ENCODE results near the gene THOC2. TPM values are rescaled to one million over a fixed set of nuclear protein-coding genes. Genes with fewer than 3 reads are reported as not detected.
"Not testable (repeated sequence)": the region's sequence is repeated elsewhere in the genome, so short reads cannot be mapped to it uniquely, and the experiment has no call there.

THOC2 gene
- total and polyA plus RNA-seq, 10 of the 15 experiments (the other 5 are each of a cell fraction or from before 2014, with no cell fraction given) = 64.8 to 136 (median 75.1) TPM

DNA sequence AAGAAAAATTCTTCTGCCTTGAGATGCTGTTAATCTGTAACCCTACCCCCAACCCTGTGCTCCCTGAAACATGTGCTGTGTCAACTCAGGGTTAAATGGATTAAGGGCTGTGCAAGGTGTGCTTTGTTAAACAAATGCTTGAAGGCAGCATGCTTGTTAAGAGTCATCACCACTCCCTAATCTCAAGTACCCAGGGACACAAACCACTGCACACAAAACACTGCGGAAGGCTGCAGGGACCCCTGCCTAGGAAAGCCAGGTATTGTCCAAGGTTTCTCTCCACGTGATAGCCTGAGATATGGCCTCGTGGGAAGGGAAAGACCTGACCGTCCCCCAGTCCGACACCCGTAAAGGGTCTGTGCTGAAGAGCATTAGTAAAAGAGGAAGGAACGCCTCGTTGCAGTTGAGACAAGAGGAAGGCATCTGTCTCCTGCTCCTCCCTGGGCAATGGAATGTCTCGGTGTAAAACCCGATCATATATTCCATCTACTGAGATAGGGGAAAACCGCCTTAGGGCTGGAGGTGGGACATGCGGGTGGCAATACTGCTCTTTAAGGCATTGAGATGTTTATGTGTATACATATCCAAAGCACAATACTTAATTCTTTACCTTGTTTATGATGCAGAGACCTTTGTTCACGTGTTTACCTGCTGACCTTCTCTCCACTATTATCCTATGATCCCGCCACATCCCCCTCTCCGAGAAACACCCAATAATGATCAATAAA is 53.0 kb downstream of the THOC2 start:
- H3K27ac ChIP-seq (ENCODE audit: control insufficient read depth, insufficient read depth); CTCF ChIA-PET: not testable (repeated sequence)

DNA sequence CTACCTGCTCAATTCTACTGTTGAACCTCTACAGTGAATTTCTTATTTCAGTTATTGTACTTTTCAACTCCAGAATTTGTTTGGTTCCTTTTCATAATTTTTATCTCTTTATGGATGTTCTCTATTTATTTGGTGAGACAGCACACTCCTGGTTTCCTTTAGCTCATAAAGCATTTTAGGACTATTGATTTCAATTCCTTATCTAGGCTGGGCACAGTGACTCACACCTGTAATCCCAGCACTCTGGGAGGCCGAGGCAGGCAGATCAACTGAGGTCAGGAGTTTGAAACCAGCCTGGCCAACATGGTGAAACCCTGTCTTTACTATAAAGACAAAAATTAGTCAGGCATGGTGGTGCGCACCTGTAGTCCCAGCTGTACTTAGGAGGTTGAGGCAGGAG is 57.7 kb downstream of the THOC2 start:
- H3K27ac ChIP-seq (ENCODE audit: control insufficient read depth, insufficient read depth) = no peak overlapping the region
- FAIRE-seq (no peak), DNase-seq (ENCODE audit: low read depth, low spot score) (no peak), ATAC-seq (no peak)
- CTCF ChIA-PET = no interaction called here
- no peak overlapping the region for H3K4me2 ChIP-seq (ENCODE audit: control insufficient read depth, insufficient read depth)
- H3K4me3 ChIP-seq = no peak overlapping the region
- in situ Hi-C loops (cut with MboI) (no loop called here), intact Hi-C loops (cut with micrococcal nuclease; ENCODE audit: unreplicated experiment) (no loop called here)
- no peak overlapping the region for H2AFZ ChIP-seq (ENCODE audit: control insufficient read depth, low read depth, low read length)
- POLR2A ChIA-PET = no interaction called here
- peaks cover 0 to 2% of the 10 kb centered on the region in 2 experiments; a peak in 1 of 4 replicates for H3K36me3 ChIP-seq (ENCODE audit: control insufficient read depth in 2 of 2, insufficient read depth in 2 of 2, low read length in 1 of 2)
- H3K9ac ChIP-seq (ENCODE audit: control insufficient read depth, insufficient read depth, low read length) = no peak overlapping the region
- no peaks in the 10 kb centered on the region for H3K4me1 ChIP-seq (ENCODE audit: control insufficient read depth, insufficient read depth, low read length)
- BruUV-seq (replicated peaks) = no TSS peak
- H4K20me1 ChIP-seq (ENCODE audit: control insufficient read depth, insufficient read depth) = no peaks in the 10 kb centered on the region
- H3K79me2 ChIP-seq (ENCODE audit: control insufficient read depth, insufficient read depth, low read length) = no peaks in the 10 kb centered on the region
- SMC1A ChIA-PET (ENCODE audit: uncharacterized antibody, unreplicated experiment) = no interaction called here
- 70% methylated on average over 2 of the region's 2 CpGs for WGBS (ENCODE audit: insufficient coverage, insufficient replicate concordance, low lambda C conversion rate, missing lambda C conversion rate)
- no peaks in the 10 kb centered on the region for H3K27me3 ChIP-seq (replicated peaks in 1 of 2; ENCODE audit: control insufficient read depth in 2 of 2, insufficient read depth in 2 of 2, low read length in 1 of 2)
- RAD21 ChIA-PET (ENCODE audit: unreplicated experiment) = no interaction called here
- no peaks in the 10 kb centered on the region for H3K9me3 ChIP-seq (replicated peaks; ENCODE audit: control insufficient read depth, insufficient read depth, low read length)
- TF ChIP-seq ZBED1 (IDR thresholded peaks at IDR 0.05; ENCODE audit: borderline replicate concordance) (no peak), RELA (IDR thresholded peaks at IDR 0.05; ENCODE audit: borderline replicate concordance, partially characterized antibody) (no peak)
- TF ChIP-seq, protein P1, sequence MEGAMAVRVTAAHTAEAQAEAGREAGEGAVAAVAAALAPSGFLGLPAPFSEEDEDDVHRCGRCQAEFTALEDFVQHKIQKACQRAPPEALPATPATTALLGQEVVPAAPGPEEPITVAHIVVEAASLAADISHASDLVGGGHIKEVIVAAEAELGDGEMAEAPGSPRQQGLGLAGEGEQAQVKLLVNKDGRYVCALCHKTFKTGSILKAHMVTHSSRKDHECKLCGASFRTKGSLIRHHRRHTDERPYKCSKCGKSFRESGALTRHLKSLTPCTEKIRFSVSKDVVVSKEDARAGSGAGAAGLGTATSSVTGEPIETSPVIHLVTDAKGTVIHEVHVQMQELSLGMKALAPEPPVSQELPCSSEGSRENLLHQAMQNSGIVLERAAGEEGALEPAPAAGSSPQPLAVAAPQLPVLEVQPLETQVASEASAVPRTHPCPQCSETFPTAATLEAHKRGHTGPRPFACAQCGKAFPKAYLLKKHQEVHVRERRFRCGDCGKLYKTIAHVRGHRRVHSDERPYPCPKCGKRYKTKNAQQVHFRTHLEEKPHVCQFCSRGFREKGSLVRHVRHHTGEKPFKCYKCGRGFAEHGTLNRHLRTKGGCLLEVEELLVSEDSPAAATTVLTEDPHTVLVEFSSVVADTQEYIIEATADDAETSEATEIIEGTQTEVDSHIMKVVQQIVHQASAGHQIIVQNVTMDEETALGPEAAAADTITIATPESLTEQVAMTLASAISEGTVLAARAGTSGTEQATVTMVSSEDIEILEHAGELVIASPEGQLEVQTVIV (IDR thresholded peaks at IDR 0.05; ENCODE audit: borderline replicate concordance, partially characterized antibody) = no peak
- TF ChIP-seq, protein P2, sequence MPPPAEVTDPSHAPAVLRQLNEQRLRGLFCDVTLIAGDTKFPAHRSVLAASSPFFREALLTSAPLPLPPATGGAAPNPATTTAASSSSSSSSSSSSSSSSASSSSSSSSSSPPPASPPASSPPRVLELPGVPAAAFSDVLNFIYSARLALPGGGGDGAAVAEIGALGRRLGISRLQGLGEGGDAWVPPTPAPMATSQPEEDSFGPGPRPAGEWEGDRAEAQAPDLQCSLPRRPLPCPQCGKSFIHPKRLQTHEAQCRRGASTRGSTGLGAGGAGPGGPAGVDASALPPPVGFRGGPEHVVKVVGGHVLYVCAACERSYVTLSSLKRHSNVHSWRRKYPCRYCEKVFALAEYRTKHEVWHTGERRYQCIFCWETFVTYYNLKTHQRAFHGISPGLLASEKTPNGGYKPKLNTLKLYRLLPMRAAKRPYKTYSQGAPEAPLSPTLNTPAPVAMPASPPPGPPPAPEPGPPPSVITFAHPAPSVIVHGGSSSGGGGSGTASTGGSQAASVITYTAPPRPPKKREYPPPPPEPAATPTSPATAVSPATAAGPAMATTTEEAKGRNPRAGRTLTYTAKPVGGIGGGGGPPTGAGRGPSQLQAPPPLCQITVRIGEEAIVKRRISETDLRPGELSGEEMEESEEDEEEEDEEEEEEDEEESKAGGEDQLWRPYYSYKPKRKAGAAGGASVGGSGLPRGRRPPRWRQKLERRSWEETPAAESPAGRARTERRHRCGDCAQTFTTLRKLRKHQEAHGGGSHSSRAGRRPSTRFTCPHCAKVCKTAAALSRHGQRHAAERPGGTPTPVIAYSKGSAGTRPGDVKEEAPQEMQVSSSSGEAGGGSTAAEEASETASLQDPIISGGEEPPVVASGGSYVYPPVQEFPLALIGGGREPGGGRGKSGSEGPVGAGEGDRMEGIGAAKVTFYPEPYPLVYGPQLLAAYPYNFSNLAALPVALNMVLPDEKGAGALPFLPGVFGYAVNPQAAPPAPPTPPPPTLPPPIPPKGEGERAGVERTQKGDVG (CRISPR knock-in tag; IDR thresholded peaks at IDR 0.05) = no peak
- TF ChIP-seq, protein P3, sequence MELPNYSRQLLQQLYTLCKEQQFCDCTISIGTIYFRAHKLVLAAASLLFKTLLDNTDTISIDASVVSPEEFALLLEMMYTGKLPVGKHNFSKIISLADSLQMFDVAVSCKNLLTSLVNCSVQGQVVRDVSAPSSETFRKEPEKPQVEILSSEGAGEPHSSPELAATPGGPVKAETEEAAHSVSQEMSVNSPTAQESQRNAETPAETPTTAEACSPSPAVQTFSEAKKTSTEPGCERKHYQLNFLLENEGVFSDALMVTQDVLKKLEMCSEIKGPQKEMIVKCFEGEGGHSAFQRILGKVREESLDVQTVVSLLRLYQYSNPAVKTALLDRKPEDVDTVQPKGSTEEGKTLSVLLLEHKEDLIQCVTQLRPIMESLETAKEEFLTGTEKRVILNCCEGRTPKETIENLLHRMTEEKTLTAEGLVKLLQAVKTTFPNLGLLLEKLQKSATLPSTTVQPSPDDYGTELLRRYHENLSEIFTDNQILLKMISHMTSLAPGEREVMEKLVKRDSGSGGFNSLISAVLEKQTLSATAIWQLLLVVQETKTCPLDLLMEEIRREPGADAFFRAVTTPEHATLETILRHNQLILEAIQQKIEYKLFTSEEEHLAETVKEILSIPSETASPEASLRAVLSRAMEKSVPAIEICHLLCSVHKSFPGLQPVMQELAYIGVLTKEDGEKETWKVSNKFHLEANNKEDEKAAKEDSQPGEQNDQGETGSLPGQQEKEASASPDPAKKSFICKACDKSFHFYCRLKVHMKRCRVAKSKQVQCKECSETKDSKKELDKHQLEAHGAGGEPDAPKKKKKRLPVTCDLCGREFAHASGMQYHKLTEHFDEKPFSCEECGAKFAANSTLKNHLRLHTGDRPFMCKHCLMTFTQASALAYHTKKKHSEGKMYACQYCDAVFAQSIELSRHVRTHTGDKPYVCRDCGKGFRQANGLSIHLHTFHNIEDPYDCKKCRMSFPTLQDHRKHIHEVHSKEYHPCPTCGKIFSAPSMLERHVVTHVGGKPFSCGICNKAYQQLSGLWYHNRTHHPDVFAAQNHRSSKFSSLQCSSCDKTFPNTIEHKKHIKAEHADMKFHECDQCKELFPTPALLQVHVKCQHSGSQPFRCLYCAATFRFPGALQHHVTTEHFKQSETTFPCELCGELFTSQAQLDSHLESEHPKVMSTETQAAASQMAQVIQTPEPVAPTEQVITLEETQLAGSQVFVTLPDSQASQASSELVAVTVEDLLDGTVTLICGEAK (IDR thresholded peaks at IDR 0.05; ENCODE audit: borderline replicate concordance) = no peak

More for the DNA sequence above, 53.0 kb downstream of the THOC2 start:
- H3K9ac ChIP-seq (ENCODE audit: control insufficient read depth, insufficient read depth, low read length); H4K20me1 ChIP-seq (ENCODE audit: control insufficient read depth, insufficient read depth); in situ Hi-C loops (cut with MboI); ATAC-seq; BruUV-seq (replicated peaks); H3K27me3 ChIP-seq (replicated peaks in 1 of 2; ENCODE audit: control insufficient read depth in 2 of 2, insufficient read depth in 2 of 2, low read length in 1 of 2); POLR2A ChIA-PET; RAD21 ChIA-PET (ENCODE audit: unreplicated experiment); H3K36me3 ChIP-seq (ENCODE audit: control insufficient read depth in 2 of 2, insufficient read depth in 2 of 2, low read length in 1 of 2); H3K4me1 ChIP-seq (ENCODE audit: control insufficient read depth, insufficient read depth, low read length); H3K4me3 ChIP-seq; SMC1A ChIA-PET (ENCODE audit: uncharacterized antibody, unreplicated experiment); H3K9me3 ChIP-seq (replicated peaks; ENCODE audit: control insufficient read depth, insufficient read depth, low read length); intact Hi-C loops (cut with micrococcal nuclease; ENCODE audit: unreplicated experiment); DNase-seq (ENCODE audit: low read depth, low spot score); FAIRE-seq; H2AFZ ChIP-seq (ENCODE audit: control insufficient read depth, low read depth, low read length); H3K79me2 ChIP-seq (ENCODE audit: control insufficient read depth, insufficient read depth, low read length); H3K4me2 ChIP-seq (ENCODE audit: control insufficient read depth, insufficient read depth): not testable (repeated sequence)
- WGBS (ENCODE audit: insufficient coverage, insufficient replicate concordance, low lambda C conversion rate, missing lambda C conversion rate) = 70% methylated on average over 15 of the region's 15 CpGs

All from GM12878 (cell line).